Peyer's patch (tissue), 4 donors: ENCODE results near the gene RHOJ. TPM values are rescaled to one million over a fixed set of nuclear protein-coding genes. Genes with fewer than 3 reads are reported as not detected.
A peak's percentile ranks its signal among the peaks of the same experiment; 100 is the strongest.
"Not testable (repeated sequence)": the region's sequence is repeated elsewhere in the genome, so short reads cannot be mapped to it uniquely, and the experiment has no call there.

ENCODE experiments used
- DNase-seq, 3 donors: peaks; one replicate each; pipeline ENCODE4 v3.0.0-alpha.2; 2017 to 2019
- H3K27ac ChIP-seq, 4 donors: fragments of 200-600 bp; sonication (generic); one replicate each; pipeline ENCODE4 v1.5.1; 2016 to 2019
- H3K27me3 ChIP-seq, 2 donors: fragments of 200-600 bp; sonication (generic); one replicate each; pipeline ENCODE4 v1.5.1; 2019
- H3K36me3 ChIP-seq, 3 donors: fragments of 200-600 bp; sonication (generic); one replicate each; pipeline ENCODE4 v1.5.1; 2016 to 2019
- H3K4me1 ChIP-seq, 4 donors: fragments of 200-600 bp; sonication (generic); one replicate each; pipeline ENCODE4 v1.5.1; 2016 to 2019
- H3K4me3 ChIP-seq, 4 donors: fragments of 200-600 bp; sonication (generic); 1 replicate in 3 of 4; 2 replicates in 1 of 4; pipeline ENCODE4 v1.5.1; 2016 to 2019; ENCODE audit warnings: mild to moderate bottlenecking in 1 of 4
- H3K9me3 ChIP-seq, 4 donors: fragments of 200-600 bp; sonication (generic); one replicate each; pipeline ENCODE4 v1.5.1; 2016 to 2019; ENCODE audit warnings: mild to moderate bottlenecking in 1 of 4
- CTCF ChIP-seq, 6 experiments: fragments of 450-650 bp in 4 of 6; fragments of 200-600 bp in 2 of 6; sonication (generic) in 1 of 6; IDR thresholded peaks; one replicate each; pipeline ENCODE4 v1.5.1; 2017 to 2019; ENCODE audit warnings: antibody characterized with exemption in 6 of 6, mild to moderate bottlenecking in 3 of 6, moderate library complexity in 1 of 6
- POLR2A ChIP-seq, 2 donors: fragments of 450-650 bp; IDR thresholded peaks; one replicate each; pipeline ENCODE4 v1.5.1; 2017; ENCODE audit warnings: antibody characterized with exemption in 2 of 2, mild to moderate bottlenecking in 2 of 2, moderate library complexity in 2 of 2
- total RNA-seq, 4 donors: library from RNA; depleted of rRNA; stranded (reverse); fragments of >200 nt; gene quantifications; one replicate each; pipeline ENCODE4 v1.1.0, GENCODE V29; 2016

The RHOJ gene
- total RNA-seq, 4 donors from 2014 or later: 3.0 to 43.7 (median 4.7) TPM

- H3K27ac ChIP-seq: peak overlapping the region in 2 of 4 donors; percentile 43 to 59
Measured at GRCh38 chr14:63296060-63296563, 91.9 kb downstream of the RHOJ start.

GRCh38 chr14:63297372-63298063, 93.3 kb downstream of the RHOJ start:
- Histone ChIP-seq H3K4me1 (no peaks in the 10 kb centered on the region), H3K9me3 (no peaks in the 10 kb centered on the region), H3K4me3 (no peak overlapping the region), H3K36me3 (no peaks in the 10 kb centered on the region), H3K27ac (no peak overlapping the region), H3K27me3 (no peaks in the 10 kb centered on the region)
- TF ChIP-seq CTCF (IDR thresholded peaks at IDR 0.05): no peak
- no peak for TF ChIP-seq POLR2A (IDR thresholded peaks at IDR 0.05)
- DNase-seq: no peak

More at GRCh38 chr14:63296060-63296563, 91.9 kb downstream of the RHOJ start:
- Histone ChIP-seq H3K36me3 (no peaks in the 10 kb centered on the region), H3K27me3 (no peaks in the 10 kb centered on the region), H3K4me1 (no peaks in the 10 kb centered on the region), H3K9me3 (no peaks in the 10 kb centered on the region), H3K4me3 (no peak overlapping the region)
- no peak for DNase-seq
- TF ChIP-seq POLR2A (IDR thresholded peaks at IDR 0.05): no peak
- no peak for TF ChIP-seq CTCF (IDR thresholded peaks at IDR 0.05)

GRCh38 chr14:63299351-63300110, 95.3 kb downstream of the RHOJ start:
- TF ChIP-seq CTCF (IDR thresholded peaks at IDR 0.05) (no peak), POLR2A (IDR thresholded peaks at IDR 0.05) (no peak)
- H3K9me3 ChIP-seq: no peaks in the 10 kb centered on the region
- no peaks in the 10 kb centered on the region for H3K4me1 ChIP-seq
- no peak overlapping the region for H3K27ac ChIP-seq
- H3K27me3 ChIP-seq: no peaks in the 10 kb centered on the region
- no peak overlapping the region for H3K4me3 ChIP-seq
- no peak for DNase-seq
- no peaks in the 10 kb centered on the region for H3K36me3 ChIP-seq

- TF ChIP-seq CTCF (IDR thresholded peaks at IDR 0.05): no peak
- no peak for DNase-seq
Measured at GRCh38 chr14:63300854-63301253, 96.6 kb downstream of the RHOJ start.

GRCh38 chr14:63301891-63302534, 97.8 kb downstream of the RHOJ start:
- TF ChIP-seq POLR2A (IDR thresholded peaks at IDR 0.05): no peak
- TF ChIP-seq CTCF (IDR thresholded peaks at IDR 0.05): no peak
- H3K4me1 ChIP-seq: no peaks in the 10 kb centered on the region
- H3K36me3 ChIP-seq: no peaks in the 10 kb centered on the region
- no peak overlapping the region for H3K27ac ChIP-seq
- H3K27me3 ChIP-seq: no peaks in the 10 kb centered on the region
- H3K4me3 ChIP-seq: no peak overlapping the region
- no peak for DNase-seq
- no peaks in the 10 kb centered on the region for H3K9me3 ChIP-seq

More at GRCh38 chr14:63300854-63301253, 96.6 kb downstream of the RHOJ start:
- H3K4me3 ChIP-seq: no peak overlapping the region
- no peaks in the 10 kb centered on the region for H3K36me3 ChIP-seq
- no peaks in the 10 kb centered on the region for H3K4me1 ChIP-seq
- H3K27me3 ChIP-seq: no peaks in the 10 kb centered on the region
- no peak overlapping the region for H3K27ac ChIP-seq
- H3K9me3 ChIP-seq: no peaks in the 10 kb centered on the region

GRCh38 chr14:63304429-63304828, 100.2 kb downstream of the RHOJ start:
- H3K4me3 ChIP-seq, H3K27me3 ChIP-seq, H3K36me3 ChIP-seq, H3K27ac ChIP-seq, H3K9me3 ChIP-seq, DNase-seq, H3K4me1 ChIP-seq: not testable (repeated sequence)
